Activated CD8-positive, alpha-beta T cell treated with anti-CD3 and anti-CD28 coated beads for 36 hours (primary cell): ENCODE results near the gene PRKAA2. TPM values are rescaled to one million over a fixed set of nuclear protein-coding genes. Genes with fewer than 3 reads are reported as not detected.

Experiments
- ATAC-seq: fragments of 200-7000 bp; cut with Tn5 transposase; one replicate; pipeline ENCODE4 v1.10.0; 2021; ENCODE audit warnings: mild to moderate bottlenecking, moderate library complexity
- CTCF ChIA-PET: fragments of 350-600 bp; sonication (Branson Sonifier 250); formaldehyde crosslinking; loops from one replicate; lab custom pipeline; 2021; ENCODE audit warnings: antibody characterized with exemption; lab: Charles Lee
- POLR2A ChIA-PET: fragments of 350-600 bp; sonication (Branson Sonifier 250); formaldehyde crosslinking; loops from one replicate; lab custom pipeline; 2021; ENCODE audit warnings: antibody characterized with exemption; lab: Charles Lee
- DNase-seq: peaks from one replicate; pipeline ENCODE4 v3.0.0-alpha.2; 2020
- H3K27ac Mint-ChIP-seq: one replicate; pipeline ENCODE4 v1.8.0; 2021; ENCODE audit warnings: mild to moderate bottlenecking, mixed read lengths
- H3K27me3 Mint-ChIP-seq: one replicate; pipeline ENCODE4 v1.8.0; 2021; ENCODE audit warnings: mixed read lengths
- H3K36me3 Mint-ChIP-seq: one replicate; pipeline ENCODE4 v1.8.0; 2021; ENCODE audit warnings: low read depth, mixed read lengths
- H3K4me1 Mint-ChIP-seq: one replicate; pipeline ENCODE4 v1.8.0; 2021; ENCODE audit warnings: low read depth, mixed read lengths
- H3K4me3 Mint-ChIP-seq: one replicate; pipeline ENCODE4 v1.8.0; 2021; ENCODE audit warnings: mild to moderate bottlenecking, moderate library complexity, mixed read lengths
- H3K9me3 Mint-ChIP-seq: one replicate; pipeline ENCODE4 v1.8.0; 2021; ENCODE audit warnings: mixed read lengths
- CTCF ChIP-seq: fragments of 200-600 bp; IDR thresholded peaks from one replicate; pipeline ENCODE4 v1.8.0; 2022; ENCODE audit warnings: antibody characterized with exemption, mild to moderate bottlenecking
- intact Hi-C: fragments of 100-400 bp; cut with micrococcal nuclease; formaldehyde crosslinking; loops from one replicate; pipeline ENCODE4 v1.10.0; 2022
- total RNA-seq, 2 experiments: library from RNA; stranded (reverse); gene quantifications; one replicate each; pipeline ENCODE4 v1.2.3, GENCODE V29; 2021

The PRKAA2 gene
- total RNA-seq, 2 experiments from 2014 or later: not detected

GRCh38 chr1:56696663-56697062 is 51.5 kb downstream of the PRKAA2 start:
- Mint-ChIP-seq H3K4me3 (no peak overlapping the region), H3K36me3 (no peaks in the 10 kb centered on the region), H3K4me1 (no peaks in the 10 kb centered on the region), H3K27ac (no peak overlapping the region), H3K9me3 (peaks cover 1% of the 10 kb centered on the region), H3K27me3 (peaks cover 2% of the 10 kb centered on the region)
- ChIA-PET CTCF (no interaction called here), POLR2A (no interaction called here)
- ATAC-seq (no peak), DNase-seq (no peak)
- TF ChIP-seq CTCF: no peak
- intact Hi-C loops: no loop called here

- Mint-ChIP-seq H3K27ac (no peak overlapping the region), H3K9me3 (peaks cover 1% of the 10 kb centered on the region), H3K27me3 (peaks cover 8% of the 10 kb centered on the region), H3K36me3 (no peaks in the 10 kb centered on the region), H3K4me1 (no peaks in the 10 kb centered on the region), H3K4me3 (no peak overlapping the region)
- no peak for DNase-seq
- CTCF ChIA-PET: interaction anchor here (1.4 kb wide), 1 partner anchor 1328 kb away, joined by 3 read pairs; no protein-coding TSS in a partner anchor
- no peak for ATAC-seq
- intact Hi-C loops: no loop called here
- POLR2A ChIA-PET: no interaction called here
- no peak for TF ChIP-seq CTCF
Observed at GRCh38 chr1:56703747-56704146, 58.6 kb downstream of the PRKAA2 start.

GRCh38 chr1:56707379-56707778 is 62.3 kb downstream of the PRKAA2 start:
- H3K4me3 Mint-ChIP-seq: no peak overlapping the region
- peaks cover 9% of the 10 kb centered on the region for H3K27me3 Mint-ChIP-seq
- no peaks in the 10 kb centered on the region for H3K4me1 Mint-ChIP-seq
- H3K9me3 Mint-ChIP-seq: no peaks in the 10 kb centered on the region
- no peak overlapping the region for H3K27ac Mint-ChIP-seq
- intact Hi-C loops: no loop called here
- H3K36me3 Mint-ChIP-seq: no peaks in the 10 kb centered on the region
- no peak for ATAC-seq
- CTCF ChIA-PET: no interaction called here
- POLR2A ChIA-PET: no interaction called here
- no peak for TF ChIP-seq CTCF
- no peak for DNase-seq

- Mint-ChIP-seq H3K27ac (no peak overlapping the region), H3K4me3 (no peak overlapping the region), H3K27me3 (peaks cover 15% of the 10 kb centered on the region), H3K36me3 (no peaks in the 10 kb centered on the region), H3K4me1 (no peaks in the 10 kb centered on the region), H3K9me3 (no peaks in the 10 kb centered on the region)
- DNase-seq (peak; percentile 8), ATAC-seq (no peak)
- CTCF ChIA-PET: interaction anchor here (0.7 to 1.2 kb wide), 7 partner anchors 13 to 1425 kb away, joined by 3 to 6 read pairs (median 3); no protein-coding TSS in a partner anchor
- intact Hi-C loops: no loop called here
- POLR2A ChIA-PET: no interaction called here
- peak; percentile 66 for TF ChIP-seq CTCF
Observed at GRCh38 chr1:56709269-56709880, 64.3 kb downstream of the PRKAA2 start.

GRCh38 chr1:56709995-56710394 is 64.9 kb downstream of the PRKAA2 start:
- Mint-ChIP-seq H3K9me3 (no peaks in the 10 kb centered on the region), H3K27me3 (peaks cover 15% of the 10 kb centered on the region), H3K4me3 (no peak overlapping the region), H3K4me1 (no peaks in the 10 kb centered on the region), H3K27ac (no peak overlapping the region), H3K36me3 (no peaks in the 10 kb centered on the region)
- no peak for ATAC-seq
- ChIA-PET POLR2A (no interaction called here), CTCF (interaction anchor here (0.7 to 1.1 kb wide), 4 partner anchors 13 to 1426 kb away, joined by 3 to 6 read pairs (median 4); no protein-coding TSS in a partner anchor)
- TF ChIP-seq CTCF: no peak
- intact Hi-C loops: no loop called here
- no peak for DNase-seq
